Stimulated activated CD4-positive, alpha-beta T cell treated with anti-CD3 and anti-CD28 coated beads, Interleukin-1b, Interleukin-23, amount 100 ng/mL, for 48 hours (primary cell): Measurements from ENCODE around the gene PAN2.
"Not testable (repeated sequence)": the region's sequence is repeated elsewhere in the genome, so short reads cannot be mapped to it uniquely, and the experiment has no call there.

Experiments used
- DNase-seq: peaks from one replicate; pipeline ENCODE4 v3.0.0-alpha.2; 2020

Gene PAN2

GRCh38 chr12:56333679-56334489 is at the start of gene PAN2:
PAN2 (minus strand) TSS chr12:56334000; CDS start chr12:56333094, 906 bp downstream.
- DNase-seq, result peak; percentile 95

- no peak for DNase-seq
These were observed 48.8 kb upstream of the PAN2 start for GRCh38 chr12:56382611-56383010.

- no peak for DNase-seq
These were observed 44.2 kb upstream of the PAN2 start for GRCh38 chr12:56377989-56378316.

- DNase-seq, result peak; percentile 10
These were observed 43.6 kb upstream of the PAN2 start for GRCh38 chr12:56377310-56377988.

- DNase-seq, result no peak
These were observed 42.0 kb upstream of the PAN2 start for GRCh38 chr12:56375598-56376434.

GRCh38 chr12:56374726-56375597 is 41.2 kb upstream of the PAN2 start:
- no peak for DNase-seq

GRCh38 chr12:56373515-56373914 is 39.7 kb upstream of the PAN2 start:
- no peak for DNase-seq

- DNase-seq, result no peak
These were observed 33.1 kb upstream of the PAN2 start for GRCh38 chr12:56366948-56367347.

- DNase-seq, result no peak
These were observed 28.6 kb upstream of the PAN2 start, which contains the start of gene APOF for GRCh38 chr12:56362130-56363059. APOF (minus strand) TSS chr12:56362857; CDS start chr12:56362745, 112 bp downstream.

- DNase-seq, result no peak
These were observed 27.8 kb upstream of the PAN2 start for GRCh38 chr12:56361487-56362129.

GRCh38 chr12:56359851-56360767 is 26.3 kb upstream of the PAN2 start, which contains the start of gene STAT2:
STAT2 (minus strand) TSS chr12:56360107; CDS start chr12:56356571, 3,536 bp downstream.
- peak; percentile 99 for DNase-seq

- no peak for DNase-seq
These were observed 25.2 kb upstream of the PAN2 start for GRCh38 chr12:56358836-56359532.

- DNase-seq, result no peak
These were observed 17.5 kb upstream of the PAN2 start for GRCh38 chr12:56351325-56351724.

GRCh38 chr12:56350662-56351061 is 16.9 kb upstream of the PAN2 start:
- no peak for DNase-seq

- no peak for DNase-seq
These were observed 15.0 kb upstream of the PAN2 start for GRCh38 chr12:56348776-56349175.

- not testable (repeated sequence) for DNase-seq
These were observed 13.5 kb upstream of the PAN2 start for GRCh38 chr12:56347255-56347654.

GRCh38 chr12:56346675-56347074 is 12.9 kb upstream of the PAN2 start:
- no peak for DNase-seq

GRCh38 chr12:56342290-56342689 is 8.5 kb upstream of the PAN2 start:
- not testable (repeated sequence) for DNase-seq

- no peak for DNase-seq
These were observed 7.8 kb upstream of the PAN2 start for GRCh38 chr12:56341616-56342015.
